Dedifferentiated amniotic fluid mesenchymal stem cell (primary cell): ENCODE results near the gene GRK6.

Experiments used
- DNase-seq: peaks from one replicate; pipeline ENCODE4 v3.0.0-alpha.2; 2016; ENCODE audit errors: extremely low spot score

Gene GRK6

GRCh38 chr5:177440990-177441780 lies 14.7 kb downstream of the GRK6 start:
- no peak for DNase-seq

GRCh38 chr5:177442066-177442826 lies 15.8 kb downstream of the GRK6 start:
- DNase-seq, result no peak

GRCh38 chr5:177443144-177443983 lies 16.9 kb downstream of the GRK6 start:
- DNase-seq, result no peak

- DNase-seq, result no peak
Observed at GRCh38 chr5:177444106-177445051, 17.9 kb downstream of the GRK6 start.

- no peak for DNase-seq
Observed at GRCh38 chr5:177445052-177445916, 18.8 kb downstream of the GRK6 start.

GRCh38 chr5:177445917-177446199 lies 19.4 kb downstream of the GRK6 start:
- DNase-seq, result no peak

GRCh38 chr5:177446200-177447065 lies 20.0 kb downstream of the GRK6 start, which contains the start of gene PRR7:
Gene PRR7, plus strand, starts transcription at chr5:177446814. Its CDS starts 8,254 bp downstream, at chr5:177455068.
- DNase-seq, result no peak

GRCh38 chr5:177447066-177447610 lies 20.7 kb downstream of the GRK6 start:
- DNase-seq, result no peak

GRCh38 chr5:177447611-177448243 lies 21.3 kb downstream of the GRK6 start:
- no peak for DNase-seq

GRCh38 chr5:177448244-177448950 lies 21.9 kb downstream of the GRK6 start:
- no peak for DNase-seq

GRCh38 chr5:177449140-177450061 lies 22.9 kb downstream of the GRK6 start:
- no peak for DNase-seq

- no peak for DNase-seq
Observed at GRCh38 chr5:177450667-177451424, 24.4 kb downstream of the GRK6 start.

- DNase-seq, result no peak
Observed at GRCh38 chr5:177452688-177453638, 26.5 kb downstream of the GRK6 start.

GRCh38 chr5:177453852-177454396 lies 27.4 kb downstream of the GRK6 start:
- no peak for DNase-seq
